Measurements from ENCODE around the gene BTLA. TPM values are rescaled to one million over a fixed set of nuclear protein-coding genes. Genes with fewer than 3 reads are reported as not detected.

BTLA gene
- under 0.01 TPM in 1 of 2 replicates, not detected in the other for total RNA-seq

GRCh38 chr3:112498914-112499711, at the start of gene BTLA:
Gene BTLA, minus strand, starts transcription at chr3:112499472. Its CDS starts 114 bp downstream, at chr3:112499358.

Other genes starting within 250 kb of the BTLA start
- gene SLC9C1, start 205.3 kb downstream of the BTLA start, total RNA-seq, result 0.14 and 0.18 TPM in 2 replicates
- 4.0 and 4.8 TPM in 2 replicates for gene CD200, start 166.3 kb downstream of the BTLA start, total RNA-seq
- gene ATG3, start 62.5 kb upstream of the BTLA start, total RNA-seq, result 68.3 and 72.5 TPM in 2 replicates
- gene SLC35A5, start 62.6 kb upstream of the BTLA start, total RNA-seq, result 19.6 and 24.7 TPM in 2 replicates
- 393 and 1,612 TPM in 2 replicates for gene CCDC80, start 141.7 kb upstream of the BTLA start, total RNA-seq